Peyer's patch (tissue), 4 donors: ENCODE measurements around the gene EIPR1.

Source experiments
- CTCF ChIP-seq, 6 experiments: fragments of 450-650 bp in 4 of 6; fragments of 200-600 bp in 2 of 6; sonication (generic) in 1 of 6; IDR thresholded peaks; one replicate each; pipeline ENCODE4 v1.5.1; 2017 to 2019; ENCODE audit warnings: antibody characterized with exemption in 6 of 6, mild to moderate bottlenecking in 3 of 6, moderate library complexity in 1 of 6
- POLR2A ChIP-seq, 2 donors: fragments of 450-650 bp; IDR thresholded peaks; one replicate each; pipeline ENCODE4 v1.5.1; 2017; ENCODE audit warnings: antibody characterized with exemption in 2 of 2, mild to moderate bottlenecking in 2 of 2, moderate library complexity in 2 of 2

- TF ChIP-seq CTCF (IDR thresholded peaks at IDR 0.05) (no peak), POLR2A (IDR thresholded peaks at IDR 0.05) (no peak)
These were observed 165.6 kb downstream of the EIPR1 start for GRCh38 chr2:3212061-3212362.
